ENCODE measurements around the gene RCC2. TPM values are rescaled to one million over a fixed set of nuclear protein-coding genes. Genes with fewer than 3 reads are reported as not detected.
"Not testable (repeated sequence)": the region's sequence is repeated elsewhere in the genome, so short reads cannot be mapped to it uniquely, and the experiment has no call there.

RCC2 gene
- total RNA-seq, 1 donor, result 115 TPM

DNA sequence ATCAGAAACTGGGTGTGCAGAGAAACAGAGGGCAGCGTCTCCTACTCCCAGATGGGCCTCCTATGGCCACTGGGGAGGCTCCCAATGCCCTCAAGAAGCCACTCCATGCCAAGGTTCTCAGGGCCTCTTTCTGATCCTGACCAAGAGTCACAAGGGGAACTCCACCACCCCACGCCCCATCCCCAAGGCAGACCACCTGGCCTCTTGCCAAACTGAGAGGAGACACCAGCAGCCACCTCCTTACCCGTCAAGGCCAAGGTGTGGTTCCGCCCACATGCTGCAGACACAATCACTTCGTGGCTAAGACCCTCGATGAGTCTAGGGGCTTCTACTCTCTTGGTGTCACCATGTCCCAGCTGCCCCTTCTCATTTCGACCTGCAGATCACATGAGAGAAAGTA, 17.0 kb downstream of the RCC2 start:
- no peak for DNase-seq (ENCODE audit: low read depth in 2 of 3, low spot score in 2 of 3)

DNA sequence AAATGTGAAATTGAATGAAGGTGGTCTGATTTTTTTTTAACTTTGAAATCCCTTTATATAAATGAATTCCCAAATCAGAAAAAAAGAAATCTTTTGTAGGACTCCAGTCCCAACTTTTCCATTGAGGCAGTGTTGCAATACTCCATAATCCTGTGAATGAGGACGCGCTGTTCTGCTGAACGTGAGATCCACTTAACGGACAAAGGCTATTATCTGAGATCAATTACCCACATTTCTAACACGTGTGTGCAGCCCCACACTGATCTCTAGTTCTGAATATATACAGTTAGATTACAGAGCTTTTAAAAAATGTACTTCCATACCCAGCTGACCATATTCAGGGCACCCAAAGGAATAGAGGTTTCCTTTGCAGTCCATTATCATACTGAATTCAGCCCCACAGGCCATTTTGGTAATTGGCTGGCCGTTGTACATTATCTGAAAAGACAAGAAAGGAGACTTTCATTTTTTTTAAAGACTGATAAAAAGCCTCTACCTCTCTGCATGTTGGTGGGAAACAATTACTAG, 19.0 kb downstream of the RCC2 start:
- no peak for DNase-seq (ENCODE audit: low read depth in 2 of 3, low spot score in 2 of 3)

DNA sequence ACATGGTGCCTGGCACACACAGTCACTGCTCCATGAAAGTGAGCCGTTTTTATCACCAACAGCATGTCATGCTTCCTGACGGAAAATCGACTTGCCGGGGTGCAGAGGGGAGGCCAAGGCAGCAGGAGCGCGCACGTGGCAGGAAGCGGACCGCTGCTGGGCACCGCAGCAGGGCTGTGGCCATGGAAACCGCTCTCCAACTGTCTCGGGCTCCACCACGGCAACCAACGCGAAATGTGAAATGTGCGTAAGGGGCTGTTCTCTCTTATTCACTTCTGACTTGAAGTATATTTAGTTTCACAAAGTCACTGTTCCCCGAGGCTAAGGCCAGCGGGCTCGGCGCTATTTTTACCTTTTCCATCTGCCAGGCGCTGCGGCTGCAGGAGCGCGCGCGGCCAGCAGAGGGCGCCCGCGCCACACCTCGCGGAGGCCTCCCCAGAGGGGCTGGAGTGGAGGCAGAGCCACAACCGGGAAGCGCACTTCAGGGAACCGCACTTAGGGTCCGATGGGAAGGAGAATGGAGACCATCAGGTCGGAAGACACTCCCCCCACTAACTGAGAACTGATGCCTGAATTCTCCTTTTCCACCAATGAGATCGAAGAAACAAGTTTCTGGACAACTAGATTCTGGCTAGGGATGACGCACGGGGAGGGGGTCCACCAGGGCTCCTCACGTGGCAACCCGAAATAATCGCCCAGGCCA, 19.7 kb downstream of the RCC2 start:
- peak; percentile 55 to 66 (median 65) for DNase-seq (ENCODE audit: low read depth in 2 of 3, low spot score in 2 of 3)

DNA sequence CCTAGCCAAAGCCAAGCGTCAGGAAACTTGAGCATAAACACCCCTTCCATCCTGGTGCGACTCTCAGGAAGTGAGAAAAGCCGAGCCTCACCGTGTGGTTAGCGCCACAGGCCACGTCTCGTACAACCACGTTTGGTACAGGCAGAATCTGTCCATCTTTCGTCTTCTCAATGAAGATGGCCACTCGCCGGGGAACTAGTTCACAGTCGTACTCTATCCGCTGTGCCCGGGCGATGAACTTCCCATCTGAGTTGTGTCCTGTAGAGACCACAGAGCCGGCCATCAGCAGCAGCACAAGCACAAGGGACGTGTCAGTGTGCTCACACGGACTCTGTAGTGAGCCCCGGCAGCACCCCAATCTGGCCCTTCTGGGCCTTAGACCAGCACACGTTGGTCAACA, 23.1 kb downstream of the RCC2 start:
- DNase-seq (ENCODE audit: low read depth in 2 of 3, low spot score in 2 of 3), result no peak

DNA sequence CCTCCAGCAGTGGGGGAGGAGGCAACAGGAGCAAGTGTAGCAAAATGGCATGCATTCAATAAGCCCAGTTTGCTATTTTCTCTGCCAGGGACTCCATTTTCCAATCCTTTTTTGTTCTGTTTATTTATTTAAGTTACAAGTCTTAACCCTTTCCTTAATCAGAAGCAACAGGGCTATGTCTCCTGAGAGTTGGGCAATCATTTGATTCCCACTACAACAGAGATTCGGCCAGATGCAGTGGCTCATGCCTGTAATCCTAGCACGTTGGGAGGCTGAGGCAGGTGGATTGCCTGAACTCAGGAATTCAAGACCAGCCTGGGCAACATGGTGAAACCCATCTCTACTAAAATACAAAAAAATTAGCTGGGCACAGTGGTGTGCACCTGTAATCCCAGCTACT, 25.5 kb downstream of the RCC2 start:
- DNase-seq (ENCODE audit: low read depth in 2 of 3, low spot score in 2 of 3), result no peak

DNA sequence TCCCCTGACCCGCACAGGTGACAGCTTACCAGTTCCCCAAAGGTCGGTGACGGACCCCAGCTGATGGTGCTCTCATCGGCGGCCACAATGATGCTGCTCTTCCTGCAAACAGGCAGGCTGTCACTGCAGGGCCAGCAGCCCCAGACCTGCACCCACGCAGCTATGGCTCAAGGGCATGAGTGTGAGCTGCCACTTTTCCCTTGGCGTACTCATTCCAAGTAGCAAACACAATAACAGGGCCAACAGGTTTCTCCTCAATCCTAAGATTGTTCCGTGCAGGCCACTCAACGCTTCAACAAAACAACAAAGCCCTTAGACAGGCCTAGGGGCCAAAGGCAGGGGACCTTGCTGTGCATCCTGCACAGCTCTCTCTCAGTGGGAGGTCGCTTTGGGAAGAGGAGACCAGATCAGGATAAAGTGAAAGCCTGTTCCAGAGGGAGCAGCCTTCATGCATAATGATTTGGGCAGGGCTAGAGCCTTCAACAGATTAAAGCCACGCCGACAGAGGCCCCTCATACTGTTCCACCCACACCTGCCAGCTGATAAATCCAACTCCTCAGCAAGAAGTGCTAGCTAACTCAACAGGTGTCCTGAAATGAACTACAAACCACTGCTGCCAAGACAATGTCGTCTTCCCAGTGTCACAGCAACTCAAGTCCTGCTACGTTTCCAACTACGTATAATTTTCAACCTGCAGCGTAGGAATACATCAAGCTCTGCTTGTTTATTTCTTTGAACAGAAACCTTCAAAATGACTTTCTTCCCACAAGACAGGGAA, 27.2 kb downstream of the RCC2 start:
- DNase-seq (ENCODE audit: low read depth in 2 of 3, low spot score in 2 of 3), result no peak

DNA sequence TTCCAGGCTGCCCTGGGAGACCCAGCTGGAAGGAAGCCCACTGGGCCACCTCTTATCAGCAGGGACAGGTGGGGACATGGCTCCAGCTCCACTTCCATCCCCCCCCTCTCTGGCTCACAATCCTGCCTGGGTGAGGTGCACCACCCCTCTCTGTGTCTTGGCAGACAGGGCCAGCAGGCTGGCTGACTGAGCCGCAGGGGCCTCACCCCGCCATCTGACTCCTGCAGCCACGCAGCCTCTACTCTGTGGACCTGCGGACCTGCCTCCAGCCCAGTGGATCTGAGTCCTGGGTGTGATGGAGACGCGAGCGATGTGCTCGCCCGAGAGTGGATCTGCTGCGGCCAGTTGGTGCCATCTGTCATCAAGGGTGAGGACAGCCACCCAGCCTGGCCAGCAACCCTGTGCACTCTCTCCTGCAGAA, 30.1 kb downstream of the RCC2 start:
- DNase-seq (ENCODE audit: low read depth in 2 of 3, low spot score in 2 of 3), result no peak

DNA sequence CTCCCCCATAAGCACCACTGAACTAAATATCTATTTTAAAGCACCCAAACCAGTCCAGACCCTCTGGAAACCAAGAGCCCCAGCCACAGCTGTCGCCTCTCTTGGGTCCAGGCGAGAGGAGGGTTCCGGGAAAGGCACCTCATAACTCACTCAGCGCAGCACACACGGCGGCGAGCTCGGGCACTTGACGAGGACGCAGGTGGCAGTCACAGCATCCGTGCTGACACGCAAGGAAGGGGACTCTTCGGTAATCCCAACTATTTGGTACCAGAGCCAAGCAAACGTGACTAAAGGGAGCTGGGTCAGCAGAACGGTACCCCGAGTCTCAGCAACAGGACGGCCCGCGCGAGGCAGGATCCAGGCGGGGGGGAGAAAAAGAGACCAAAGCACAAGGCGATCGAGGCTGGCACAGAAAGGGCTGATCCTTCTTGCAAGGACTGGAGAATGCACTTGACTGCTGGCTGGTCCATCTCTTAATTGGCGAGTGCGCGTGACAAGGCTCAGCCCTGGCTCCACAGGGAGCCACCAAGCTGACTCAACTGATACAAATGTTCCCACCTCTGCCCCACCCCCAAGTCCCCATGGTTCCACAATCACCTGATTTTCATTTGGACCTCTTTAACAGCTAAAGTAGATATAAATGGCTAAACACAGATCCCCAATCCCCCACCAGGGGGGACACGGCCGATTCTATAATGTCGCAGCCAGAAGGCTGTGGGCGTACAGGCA, 31.5 kb downstream of the RCC2 start:
- DNase-seq (ENCODE audit: low read depth in 2 of 3, low spot score in 2 of 3), result not testable (repeated sequence)

DNA sequence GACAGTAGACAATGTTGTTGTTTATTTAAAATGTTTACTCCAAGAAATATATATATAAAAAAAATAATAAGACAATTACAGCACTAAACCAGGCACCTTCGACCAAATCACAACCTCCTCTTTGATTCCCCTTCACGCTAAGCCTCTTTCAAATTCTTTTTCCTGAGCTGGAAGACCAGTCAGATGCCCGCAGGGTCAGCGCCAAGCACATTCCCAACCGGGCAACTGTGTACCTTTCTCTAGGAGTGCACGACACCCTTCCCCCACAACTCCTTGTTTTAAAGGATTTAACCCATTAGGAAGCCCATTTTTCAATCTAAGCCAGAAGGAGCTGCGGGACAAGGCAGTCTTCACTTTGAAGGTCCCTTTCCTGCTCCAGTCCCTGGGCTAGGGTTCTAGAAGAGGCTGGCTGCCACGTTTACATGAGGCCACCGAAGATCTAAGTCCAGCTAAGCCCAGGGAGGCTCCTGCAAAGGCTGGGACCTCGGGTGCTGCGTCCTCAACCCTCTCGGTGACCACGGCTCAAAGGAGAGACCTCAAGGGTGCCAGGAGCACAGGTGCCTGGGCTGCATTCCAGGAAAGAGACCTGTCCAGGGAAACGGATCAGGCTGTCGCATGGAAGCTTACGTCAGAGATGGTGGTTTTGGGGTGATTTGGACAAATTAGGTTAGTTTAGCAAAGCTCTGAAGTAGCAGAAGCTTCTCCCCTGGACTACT, 32.6 kb downstream of the RCC2 start:
- DNase-seq (ENCODE audit: low read depth in 2 of 3, low spot score in 2 of 3), result not testable (repeated sequence)

DNA sequence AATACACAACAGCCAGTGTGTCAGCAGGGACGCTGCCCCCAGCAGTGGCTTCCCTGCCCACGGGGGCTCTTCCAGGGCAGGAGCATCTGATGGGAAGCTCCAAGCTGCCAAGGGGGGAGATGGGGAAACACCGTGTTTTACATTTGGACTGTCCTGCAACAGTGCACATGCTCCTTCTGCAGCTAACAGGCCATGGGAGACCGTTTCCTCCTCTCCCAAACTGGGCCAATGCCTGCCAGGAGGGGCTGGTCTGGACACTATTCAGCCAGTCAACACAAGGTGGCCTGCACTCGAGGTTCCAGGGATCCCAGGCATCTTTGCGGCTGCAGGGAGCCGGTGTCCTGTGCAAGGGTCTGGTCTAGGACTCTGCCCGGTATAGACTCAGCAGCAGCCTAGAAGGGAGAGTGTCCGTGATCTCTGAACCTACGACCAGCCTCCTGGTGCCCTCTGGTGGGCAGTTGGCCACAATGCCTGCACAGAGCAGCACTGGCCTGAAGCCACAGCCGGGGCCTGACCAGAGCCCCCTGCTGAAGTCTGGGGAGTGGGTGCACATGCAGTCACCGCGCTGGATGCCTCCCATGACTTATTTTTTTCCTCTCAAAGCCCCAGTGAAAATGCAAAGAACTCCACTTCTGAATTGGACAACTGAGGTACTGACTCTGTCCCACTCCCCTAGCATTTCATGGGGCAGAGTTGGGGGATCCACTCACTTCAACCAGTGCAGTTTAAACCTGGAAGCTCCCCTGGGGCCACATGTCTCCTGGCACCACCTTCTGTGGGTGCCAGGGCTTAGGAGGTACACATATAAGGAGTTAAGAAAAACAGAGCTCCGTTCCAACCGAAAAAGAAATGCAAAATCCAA, 33.3 kb downstream of the RCC2 start:
- peak in 2 of 3 donors; percentile 61 to 75 for DNase-seq (ENCODE audit: low read depth in 2 of 3, low spot score in 2 of 3)

DNA sequence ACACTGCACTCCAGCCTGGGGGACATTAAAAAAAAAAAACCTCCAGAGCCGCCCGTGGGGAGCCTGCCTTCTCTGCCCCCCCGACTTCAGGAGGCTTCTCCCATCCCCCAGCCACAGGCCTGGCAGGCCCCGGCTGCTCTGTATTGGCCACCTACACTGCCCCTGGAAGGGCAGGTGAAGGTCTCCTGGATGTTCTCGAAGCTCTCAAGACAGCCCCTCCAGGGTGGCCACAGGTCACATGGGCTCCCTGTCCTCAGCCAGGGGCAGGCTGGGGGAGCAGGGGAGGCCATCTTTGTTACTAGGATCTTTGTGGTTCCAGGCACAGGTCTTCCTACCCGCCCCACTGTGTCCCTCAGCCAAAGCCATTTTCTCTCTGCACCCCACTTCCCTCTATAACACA, 34.7 kb downstream of the RCC2 start:
- DNase-seq (ENCODE audit: low read depth in 2 of 3, low spot score in 2 of 3), result no peak

DNA sequence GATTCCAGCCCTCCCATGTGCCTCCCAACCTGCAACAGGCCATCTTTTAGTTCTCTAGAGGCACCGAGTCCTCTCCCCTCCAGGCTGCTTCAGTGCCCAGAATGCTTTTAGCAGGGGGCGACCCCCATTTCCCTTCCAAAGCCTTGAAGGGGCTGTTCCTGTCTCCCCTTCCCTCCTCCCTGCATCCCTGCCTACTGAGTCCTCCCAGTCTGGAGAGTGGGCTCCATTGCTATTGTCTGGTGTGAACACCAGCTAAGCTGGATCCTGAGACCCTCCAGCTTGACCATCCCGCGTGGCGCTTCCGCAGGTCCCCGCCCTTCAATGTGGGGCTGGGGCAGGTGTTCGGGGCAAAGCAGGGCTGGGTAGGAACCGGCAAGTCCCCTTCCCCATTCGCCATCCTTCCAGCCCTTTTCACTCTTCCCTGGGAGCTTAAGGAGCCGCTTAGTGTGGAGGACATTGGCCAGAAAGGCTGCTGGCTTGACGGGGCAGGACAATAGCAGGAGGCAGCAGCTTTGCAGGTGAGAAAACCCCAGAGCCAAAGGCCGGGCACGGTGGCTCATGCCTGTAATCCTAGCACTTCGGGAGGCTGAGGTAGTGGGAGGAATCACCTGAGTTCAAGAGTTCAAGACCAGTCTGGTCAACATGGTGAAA, 35.3 kb downstream of the RCC2 start:
- no peak for DNase-seq (ENCODE audit: low read depth in 2 of 3, low spot score in 2 of 3)

DNA sequence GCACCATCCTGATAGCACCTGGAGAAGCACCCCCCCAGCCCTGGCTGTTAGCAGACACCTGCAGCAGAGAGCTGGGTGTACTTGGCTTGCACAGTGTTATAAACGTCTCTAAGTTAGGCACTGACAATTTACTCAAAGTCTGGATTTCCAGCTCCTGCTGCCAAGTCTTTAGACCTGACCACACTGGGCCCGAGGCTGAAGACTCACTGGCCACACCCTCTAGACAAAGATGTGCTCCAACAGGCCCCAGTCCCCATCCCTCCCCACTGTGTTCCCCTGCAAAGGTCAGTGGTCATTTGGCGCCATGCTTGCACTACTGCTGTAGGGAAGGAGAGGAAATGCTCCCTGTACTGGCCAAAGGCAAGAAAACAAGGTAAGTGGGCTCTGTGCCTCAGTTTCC, 36.4 kb downstream of the RCC2 start:
- no peak for DNase-seq (ENCODE audit: low read depth in 2 of 3, low spot score in 2 of 3)

DNA sequence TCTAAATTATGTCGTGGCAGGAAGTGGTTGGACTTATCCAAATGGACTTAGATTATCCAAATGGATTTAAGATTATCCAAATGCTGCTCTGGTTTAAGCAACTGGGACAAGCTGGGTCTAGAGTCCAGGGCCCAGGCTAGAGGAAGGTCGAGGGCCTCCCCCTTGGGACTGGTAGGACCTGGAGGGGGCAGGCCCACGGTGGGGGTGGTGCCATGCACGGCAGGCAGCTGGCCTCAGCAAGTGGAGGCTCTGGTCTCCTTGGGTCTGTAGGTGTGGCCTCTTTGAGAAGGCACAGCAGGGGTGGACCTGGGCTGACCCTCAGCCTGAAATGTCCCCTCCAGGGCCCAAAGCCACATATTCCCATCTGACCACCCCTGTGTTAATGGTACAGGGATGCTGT, 37.6 kb downstream of the RCC2 start:
- DNase-seq (ENCODE audit: low read depth in 2 of 3, low spot score in 2 of 3), result no peak

DNA sequence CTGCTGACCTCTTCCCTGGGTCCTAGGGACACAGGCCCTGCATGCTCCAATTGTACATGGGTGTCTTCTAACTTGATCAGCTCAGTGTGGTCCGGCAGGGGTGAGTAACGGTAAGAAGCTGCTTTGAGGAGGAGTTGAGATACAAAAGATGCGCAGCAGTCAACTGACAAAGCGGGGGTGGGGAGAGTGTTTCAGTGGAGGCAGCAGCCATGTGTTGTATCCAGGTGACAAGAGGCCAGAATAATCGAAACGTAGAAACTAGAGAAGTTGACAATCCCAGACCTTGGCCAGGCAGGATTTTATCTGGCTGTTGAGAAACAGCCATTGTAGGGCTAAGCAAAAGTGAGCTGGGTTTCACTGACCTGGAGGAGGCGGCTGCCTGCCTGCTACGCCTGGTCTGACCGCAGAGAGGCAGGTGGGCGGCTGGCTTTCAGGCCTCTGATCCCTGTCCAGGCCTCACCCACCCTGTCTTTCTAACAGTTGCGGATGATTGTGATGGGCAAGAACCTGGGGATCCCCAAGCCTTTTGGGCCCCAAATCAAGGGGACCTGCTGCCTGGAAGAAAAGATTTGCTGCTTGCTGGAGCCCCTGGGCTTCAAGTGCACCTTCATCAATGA, 38.6 kb downstream of the RCC2 start:
- DNase-seq (ENCODE audit: low read depth in 2 of 3, low spot score in 2 of 3), result no peak

DNA sequence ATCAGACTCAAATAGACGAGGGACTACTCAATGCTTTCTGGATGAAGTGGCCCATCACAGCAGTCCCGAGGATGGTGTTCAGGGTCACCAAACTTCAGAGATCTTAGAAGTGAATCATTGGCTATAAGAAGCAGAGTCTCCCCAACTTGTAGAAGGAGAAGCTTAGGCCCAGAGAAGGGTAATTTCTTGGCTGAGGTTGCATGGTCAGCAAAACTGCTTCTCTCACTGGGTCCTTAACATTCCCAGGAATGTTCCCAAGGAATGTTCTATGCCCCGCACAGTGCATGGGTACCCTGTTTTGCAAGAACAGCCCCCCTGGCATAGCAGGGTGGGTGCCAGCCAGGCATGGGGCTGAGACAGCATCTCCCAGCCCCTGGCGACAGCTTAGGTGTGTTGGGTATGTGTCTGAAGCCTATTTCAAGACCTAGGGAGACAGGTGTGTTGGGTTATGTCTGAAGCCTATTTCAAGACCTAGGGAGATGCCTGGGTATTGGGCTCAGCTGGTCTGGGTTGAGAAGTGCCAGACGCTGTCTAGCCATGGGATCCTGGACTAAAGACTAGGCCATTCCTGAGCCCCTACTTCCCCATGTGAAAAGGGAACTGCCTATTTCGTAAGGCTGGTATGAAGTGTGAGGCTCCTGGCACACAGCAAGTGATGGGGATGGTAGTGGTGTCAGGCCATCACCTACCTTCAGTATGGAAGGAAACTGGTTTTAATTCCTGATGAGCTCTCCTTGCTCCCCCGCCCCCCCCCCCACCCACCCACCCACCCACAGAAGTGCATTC, 41.4 kb downstream of the RCC2 start:
- DNase-seq (ENCODE audit: low read depth in 2 of 3, low spot score in 2 of 3), result no peak

DNA sequence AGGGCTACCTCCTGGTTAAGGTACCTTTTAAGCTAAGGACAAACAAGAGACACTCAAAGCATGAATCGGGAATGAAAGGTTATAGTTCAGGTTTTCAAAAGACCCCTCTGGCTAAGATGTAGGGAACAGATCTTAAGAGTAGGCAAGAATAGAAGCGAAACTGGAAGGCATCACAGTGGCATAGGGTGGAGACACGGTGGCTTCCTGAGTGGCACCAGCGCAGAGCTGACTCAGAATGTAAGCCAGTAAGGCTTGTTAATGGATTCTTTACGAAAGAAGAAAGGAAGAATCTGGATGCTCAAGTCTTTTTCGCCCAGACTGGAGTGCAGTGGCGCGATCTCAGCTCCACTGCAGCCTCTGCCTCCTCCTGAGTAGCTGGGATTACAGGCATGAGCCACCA, 46.2 kb downstream of the RCC2 start:
- peak in 1 of 3 donors; percentile 14 for DNase-seq (ENCODE audit: low read depth in 2 of 3, low spot score in 2 of 3)

DNA sequence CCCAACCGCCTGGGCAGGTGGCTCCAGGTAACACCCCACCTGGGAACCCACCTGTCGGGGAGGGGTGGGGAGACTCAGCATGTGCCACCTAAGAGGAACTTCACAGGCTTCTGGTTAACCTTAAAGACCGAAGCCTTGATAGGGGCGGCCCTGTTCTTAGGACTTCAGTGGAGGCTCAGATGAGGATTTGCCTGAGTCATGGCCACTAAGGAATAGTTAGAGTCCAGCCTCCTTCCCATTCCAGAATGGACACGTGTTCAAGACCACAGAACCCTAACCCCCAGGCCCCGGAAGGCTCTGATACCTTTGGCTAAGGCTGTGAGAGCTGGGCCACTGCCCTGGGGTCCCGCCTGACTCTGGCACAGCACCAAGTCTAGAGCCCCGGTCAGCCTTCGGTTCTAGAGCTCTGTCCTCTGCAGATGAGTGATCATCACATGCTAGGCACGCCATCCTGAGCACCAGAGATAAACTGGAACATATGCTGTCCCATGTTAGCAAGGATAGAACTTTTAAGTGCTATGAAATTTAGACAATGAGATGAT, 47.2 kb downstream of the RCC2 start:
- DNase-seq (ENCODE audit: low read depth in 2 of 3, low spot score in 2 of 3), result no peak
